ENCODE results near the gene CIAO3. TPM values are rescaled to one million over a fixed set of nuclear protein-coding genes. Genes with fewer than 3 reads are reported as not detected.
A peak's percentile ranks its signal among the peaks of the same experiment; 100 is the strongest.

Gene CIAO3
- total and polyA plus RNA-seq, 3 donors from 2014 or later: 28.9 to 59.0 (median 58.0) TPM

DNA sequence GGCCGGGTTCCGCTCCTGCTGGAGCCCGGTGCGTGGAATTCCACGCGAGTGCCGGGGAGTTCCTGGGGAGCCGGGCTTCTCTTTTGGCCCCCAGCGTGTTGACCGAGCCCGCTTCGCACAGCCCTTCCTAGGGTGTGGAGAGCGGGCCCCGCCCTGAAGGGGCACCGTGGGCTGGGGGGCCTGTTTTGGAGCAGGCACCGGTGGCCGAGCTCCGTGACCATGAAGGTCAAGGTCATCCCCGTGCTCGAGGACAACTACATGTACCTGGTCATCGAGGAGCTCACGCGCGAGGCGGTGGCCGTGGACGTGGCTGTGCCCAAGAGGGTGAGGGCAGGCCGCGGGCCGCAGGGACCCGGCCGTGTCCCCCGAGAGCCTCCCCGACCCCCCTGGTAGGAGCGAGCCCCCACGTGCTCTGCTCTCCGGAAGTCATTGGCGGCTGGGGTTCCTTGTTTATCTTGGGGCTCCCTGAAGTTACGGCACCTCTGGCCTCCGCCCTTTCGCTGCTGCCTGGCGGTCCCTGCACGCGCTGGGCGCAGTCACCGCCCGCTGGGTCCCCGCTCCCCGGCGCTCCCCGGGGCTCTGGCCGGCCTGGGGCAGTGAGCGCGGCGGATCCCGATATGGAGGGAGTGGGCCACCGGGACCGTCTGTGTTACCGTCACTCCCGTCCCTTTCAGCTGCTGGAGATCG lies 13.4 kb downstream of the CIAO3 start:
- 1 to 3% methylated on average over 14 to 46 of the region's 61 CpGs for WGBS, 2 donors
- intact Hi-C loops (cut with DNase I; ENCODE audit: low total_unique reads): no loop called here

DNA sequence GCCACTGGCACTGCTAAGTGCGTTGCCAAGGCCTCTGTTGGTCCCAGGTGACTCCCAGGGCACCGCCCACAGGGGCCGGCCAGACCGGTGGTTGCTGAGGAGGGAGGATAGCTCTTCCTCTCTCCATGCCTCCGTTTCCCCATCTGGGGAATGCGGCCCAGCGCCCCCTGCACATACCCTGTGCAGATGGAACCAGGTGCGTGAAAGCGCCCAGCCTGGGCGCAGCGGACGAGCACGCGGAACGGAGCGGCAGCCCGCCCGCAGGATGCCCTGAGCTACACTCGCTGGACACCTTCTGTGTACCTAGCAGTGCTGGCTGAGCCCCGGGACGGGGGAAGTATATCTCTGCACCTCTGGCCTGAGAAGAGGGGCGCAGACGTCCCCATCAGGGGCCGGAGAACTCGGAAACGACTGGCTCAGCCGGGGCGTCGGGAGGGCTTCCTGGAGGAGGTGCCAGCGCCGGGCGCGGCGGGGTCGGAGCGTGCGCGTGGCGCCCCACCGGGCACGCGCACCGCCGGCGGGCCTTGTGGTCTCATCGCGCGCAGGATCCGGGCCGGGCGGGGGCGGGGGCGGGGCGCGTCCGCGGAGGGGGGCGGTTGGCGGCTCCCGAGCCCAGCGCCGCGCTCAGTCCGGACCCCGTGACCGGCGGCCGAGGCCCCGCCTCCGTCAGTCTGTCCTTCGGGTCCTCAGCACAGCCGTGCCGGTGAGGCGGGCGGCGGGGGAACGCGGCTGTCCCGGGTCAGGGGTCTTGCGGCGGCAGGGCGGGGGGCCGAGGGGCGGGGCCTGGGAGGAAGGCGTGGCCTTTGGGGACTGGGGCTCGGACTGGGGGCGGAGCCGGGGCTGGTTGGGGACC lies 14.1 kb downstream of the CIAO3 start, which contains the start of the genes CCDC78 and HAGHL:
Gene CCDC78, minus strand, starts transcription at position 6 of the 853 bp plus-strand sequence. CDS start 76 bp downstream, outside the sequence.
Gene HAGHL, plus strand, starts transcription at position 669 of the 853 bp plus-strand sequence. CDS start 404 bp downstream, outside the sequence.
- H3K4me1 ChIP-seq: peaks cover 19% of the 10 kb centered on the region
- TF ChIP-seq POLR2A (IDR thresholded peaks at IDR 0.05): no peak
- TF ChIP-seq, protein P1, sequence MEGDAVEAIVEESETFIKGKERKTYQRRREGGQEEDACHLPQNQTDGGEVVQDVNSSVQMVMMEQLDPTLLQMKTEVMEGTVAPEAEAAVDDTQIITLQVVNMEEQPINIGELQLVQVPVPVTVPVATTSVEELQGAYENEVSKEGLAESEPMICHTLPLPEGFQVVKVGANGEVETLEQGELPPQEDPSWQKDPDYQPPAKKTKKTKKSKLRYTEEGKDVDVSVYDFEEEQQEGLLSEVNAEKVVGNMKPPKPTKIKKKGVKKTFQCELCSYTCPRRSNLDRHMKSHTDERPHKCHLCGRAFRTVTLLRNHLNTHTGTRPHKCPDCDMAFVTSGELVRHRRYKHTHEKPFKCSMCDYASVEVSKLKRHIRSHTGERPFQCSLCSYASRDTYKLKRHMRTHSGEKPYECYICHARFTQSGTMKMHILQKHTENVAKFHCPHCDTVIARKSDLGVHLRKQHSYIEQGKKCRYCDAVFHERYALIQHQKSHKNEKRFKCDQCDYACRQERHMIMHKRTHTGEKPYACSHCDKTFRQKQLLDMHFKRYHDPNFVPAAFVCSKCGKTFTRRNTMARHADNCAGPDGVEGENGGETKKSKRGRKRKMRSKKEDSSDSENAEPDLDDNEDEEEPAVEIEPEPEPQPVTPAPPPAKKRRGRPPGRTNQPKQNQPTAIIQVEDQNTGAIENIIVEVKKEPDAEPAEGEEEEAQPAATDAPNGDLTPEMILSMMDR (IDR thresholded peaks at IDR 0.05): no peak
- WGBS, 2 donors: 0 to 3% methylated on average over 2 to 49 of the region's 88 CpGs

More for the DNA sequence above, 13.4 kb downstream of the CIAO3 start:
- Histone ChIP-seq H3K4me3 (peak overlapping the region; percentile 43 to 58), H3K27me3 (no peaks in the 10 kb centered on the region), H3K36me3 (ENCODE audit: low read depth, missing control alignments) (no peaks in the 10 kb centered on the region), H3K27ac (no peak overlapping the region), H3K9me3 (no peaks in the 10 kb centered on the region), H3K4me1 (peaks cover 16% of the 10 kb centered on the region)
- TF ChIP-seq, protein P1 (IDR thresholded peaks at IDR 0.05): no peak
- no peak for TF ChIP-seq POLR2A (IDR thresholded peaks at IDR 0.05)
- DNase-seq: no peak

DNA sequence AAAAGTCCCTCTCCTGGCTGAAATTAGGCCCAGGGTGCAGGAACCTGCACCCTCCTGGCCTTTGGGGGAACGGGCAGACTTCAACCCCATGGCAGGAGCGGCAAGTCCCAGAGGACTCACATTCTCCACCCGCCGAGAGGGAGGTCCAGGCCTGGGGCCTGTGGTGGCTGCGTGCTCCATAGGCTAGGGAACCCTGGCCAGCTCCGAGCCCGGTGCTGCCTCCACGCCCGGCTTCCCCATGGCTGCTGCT lies 14.7 kb downstream of the CIAO3 start:
- no peaks in the 10 kb centered on the region for H3K27me3 ChIP-seq
- H3K4me3 ChIP-seq: no peak overlapping the region
- no peaks in the 10 kb centered on the region for H3K9me3 ChIP-seq
- 20 to 23% methylated on average over 4 to 9 of the region's 9 CpGs for WGBS, 2 donors
- intact Hi-C loops (cut with DNase I; ENCODE audit: low total_unique reads): no loop called here
- no peak for DNase-seq
- no peak overlapping the region for H3K27ac ChIP-seq
- H3K4me1 ChIP-seq: peaks cover 22% of the 10 kb centered on the region
- TF ChIP-seq POLR2A (IDR thresholded peaks at IDR 0.05): no peak
- TF ChIP-seq, protein P1 (IDR thresholded peaks at IDR 0.05): no peak
- no peaks in the 10 kb centered on the region for H3K36me3 ChIP-seq (ENCODE audit: low read depth, missing control alignments)

More for the DNA sequence above, 14.1 kb downstream of the CIAO3 start, which contains the start of the genes CCDC78 and HAGHL:
- Histone ChIP-seq H3K27me3 (no peaks in the 10 kb centered on the region), H3K36me3 (ENCODE audit: low read depth, missing control alignments) (no peaks in the 10 kb centered on the region), H3K27ac (no peak within 1 kb of the TSS), H3K4me3 (peak within 1 kb of the TSS; percentile 43 to 58), H3K9me3 (no peaks in the 10 kb centered on the region)
- DNase-seq: peak; percentile 63
- intact Hi-C loops (cut with DNase I; ENCODE audit: low total_unique reads): no loop called here

DNA sequence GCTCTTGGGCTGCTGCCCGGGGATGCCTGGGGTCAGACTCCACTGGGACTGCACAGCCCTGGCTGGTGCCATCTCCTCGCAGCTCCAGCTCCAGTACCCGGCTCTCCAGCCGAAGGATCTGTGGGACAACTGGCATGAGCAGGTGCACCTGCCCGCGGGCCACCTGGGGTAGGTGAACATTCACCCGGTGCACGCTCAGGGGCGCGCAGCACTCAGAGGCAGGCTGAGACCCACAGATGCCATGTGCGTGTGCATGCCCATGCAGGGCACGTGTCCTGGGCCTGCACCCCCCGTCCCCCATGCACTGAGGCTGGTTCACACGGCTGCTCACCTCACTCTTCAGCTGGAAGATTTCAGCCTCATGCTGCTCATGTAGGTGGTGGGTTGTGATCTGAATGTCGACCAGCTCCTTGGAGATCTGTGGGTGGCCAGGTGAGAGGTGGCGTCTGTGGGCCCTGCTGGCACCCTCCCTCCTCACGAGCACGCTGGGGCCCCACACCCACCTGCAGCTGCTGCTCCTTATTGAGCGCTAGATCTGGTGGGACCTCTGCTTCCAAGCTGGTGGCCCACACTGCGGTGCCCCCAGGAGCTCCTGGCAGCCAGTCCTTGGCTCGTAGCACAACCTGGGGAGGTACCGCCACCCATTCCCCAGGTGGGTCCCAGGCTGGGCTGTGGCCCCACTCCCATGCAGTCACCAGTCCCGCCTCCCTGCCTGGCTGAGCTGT lies 15.2 kb downstream of the CIAO3 start:
- TF ChIP-seq, protein P1 (IDR thresholded peaks at IDR 0.05): no peak
- no peak for TF ChIP-seq POLR2A (IDR thresholded peaks at IDR 0.05)
- Histone ChIP-seq H3K4me1 (peaks cover 22% of the 10 kb centered on the region), H3K36me3 (ENCODE audit: low read depth, missing control alignments) (no peaks in the 10 kb centered on the region), H3K27me3 (no peaks in the 10 kb centered on the region), H3K27ac (no peak overlapping the region), H3K9me3 (no peaks in the 10 kb centered on the region), H3K4me3 (no peak overlapping the region)
- intact Hi-C loops (cut with DNase I; ENCODE audit: low total_unique reads): no loop called here
- DNase-seq: no peak
- WGBS, 2 donors: 44 to 82% methylated on average over 5 to 23 of the region's 23 CpGs

All from testis (tissue), 3 donors.